Smooth muscle cell of the brain vasculature (primary cell): Measurements from ENCODE around the gene OARD1.
"Not testable (repeated sequence)": the region's sequence is repeated elsewhere in the genome, so short reads cannot be mapped to it uniquely, and the experiment has no call there.

ENCODE experiments used
- DNase-seq: peaks from one replicate; pipeline ENCODE4 v3.0.0-alpha.2; 2012; ENCODE audit warnings: low read depth, low spot score

The OARD1 gene

GRCh38 chr6:41027241-41027640 lies 44.9 kb downstream of the OARD1 start:
- DNase-seq = no peak

- no peak for DNase-seq
Measured at GRCh38 chr6:41025966-41026530, 46.1 kb downstream of the OARD1 start.

GRCh38 chr6:41023114-41023513 lies 49.0 kb downstream of the OARD1 start:
- DNase-seq = no peak

GRCh38 chr6:41022294-41022693 lies 49.9 kb downstream of the OARD1 start:
- no peak for DNase-seq

- no peak for DNase-seq
Measured at GRCh38 chr6:41021832-41022231, 50.3 kb downstream of the OARD1 start.

GRCh38 chr6:41017663-41018062 lies 54.5 kb downstream of the OARD1 start:
- DNase-seq = no peak

GRCh38 chr6:41015860-41016259 lies 56.3 kb downstream of the OARD1 start:
- not testable (repeated sequence) for DNase-seq

- DNase-seq = no peak
Measured at GRCh38 chr6:41014780-41015179, 57.4 kb downstream of the OARD1 start.
